Right cardiac atrium (tissue), 5 donors: ENCODE results near the gene MYOCD. TPM values are rescaled to one million over a fixed set of nuclear protein-coding genes. Genes with fewer than 3 reads are reported as not detected.
"Not testable (repeated sequence)": the region's sequence is repeated elsewhere in the genome, so short reads cannot be mapped to it uniquely, and the experiment has no call there.

Source experiments
- ATAC-seq, 2 donors: fragments of 200-7000 bp; cut with Tn5 transposase; one replicate each; pipeline versions ENCODE4 v1.8.0 to v1.9.1; 2020; ENCODE audit warnings: moderate library complexity in 2 of 2, mild to moderate bottlenecking in 1 of 2
- DNase-seq, 3 donors: peaks; one replicate each; pipeline ENCODE4 v3.0.0-alpha.2; 2020
- H3K27ac ChIP-seq: one replicate; pipeline ENCODE4 v1.5.1; 2013; ENCODE audit warnings: mild to moderate bottlenecking, low read length, control low read depth, moderate library complexity
- H3K27me3 ChIP-seq: one replicate; pipeline ENCODE4 v1.6.1; 2013; ENCODE audit not compliant: control insufficient read depth, insufficient read depth
- H3K4me1 ChIP-seq: one replicate; pipeline ENCODE4 v1.6.1; 2013; ENCODE audit warnings: low read length; ENCODE audit not compliant: control insufficient read depth, insufficient read depth
- H3K4me3 ChIP-seq: one replicate; pipeline ENCODE4 v1.5.1; 2013; ENCODE audit warnings: low read length, control low read depth
- H3K9me3 ChIP-seq: one replicate; pipeline ENCODE4 v1.6.1; 2013; ENCODE audit warnings: low read length; ENCODE audit not compliant: control insufficient read depth
- WGBS: extraction: QIAGEN DNeasy Blood & Tissue Kit; methylation state at CpG from one replicate; pipeline ENCODE4 v1.1.7; 2013; 5-methylcytosine and 5-hydroxymethylcytosine counted together
- intact Hi-C, 4 donors: fragments of 100-400 bp; cut with DNase I; formaldehyde crosslinking; loops; one replicate each; pipeline versions ENCODE4 v1.11.0 to v1.14.0; 2022 to 2023
- polyA plus RNA-seq: library from polyadenylated mRNA; stranded (reverse); fragments of 200-250 nt; gene quantifications from one replicate; pipeline ENCODE4 v1.2.3, GENCODE V29; 2013
- total RNA-seq, 4 donors: library from RNA; stranded (reverse); fragmentation: NEBNext Ultra II Directional; extraction: Animal tissue kit (Norgen Biotek cat#: 25700); gene quantifications; one replicate each; pipeline ENCODE4 v1.2.1, GENCODE V29; 2021
- donor health status: healthy with polysubstance abuse.
- donor health status: DM: no; HTN: yes; CAD: no.
- donor health status: DM: no; HTN: no; CAD: no.
- donor health status: DM: no; HTN: yes; CAD: no; lungs with severe emphysema.
- donor health status: DM: yes; HTN: yes; CAD: no.

MYOCD gene
- total and polyA plus RNA-seq, 5 donors = 12.9 to 65.3 (median 50.7) TPM

DNA sequence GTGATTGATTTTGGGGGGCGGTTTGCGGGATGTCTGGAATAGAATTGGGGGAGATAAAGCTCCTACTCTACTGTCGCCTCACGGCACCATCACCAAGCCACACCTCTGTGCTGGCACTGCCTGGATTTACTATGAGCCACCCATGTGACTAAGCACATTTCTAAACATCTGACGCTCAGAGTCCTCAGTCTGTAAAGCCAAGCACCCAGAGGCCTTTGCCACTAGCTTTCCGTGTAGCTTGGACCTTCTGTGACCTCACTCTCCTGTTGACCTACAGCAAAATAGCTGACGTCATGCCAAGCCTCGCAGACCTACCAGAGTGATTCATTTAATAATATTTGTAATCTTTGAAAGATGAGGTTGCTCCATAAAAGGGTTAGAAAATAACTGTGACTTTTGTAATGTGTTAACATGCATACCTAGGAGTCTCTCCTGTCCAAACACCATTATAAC, 38.5 kb upstream of the MYOCD start:
- Histone ChIP-seq H3K4me1 (no peaks in the 10 kb centered on the region), H3K9me3 (no peaks in the 10 kb centered on the region), H3K4me3 (no peak overlapping the region), H3K27me3 (no peaks in the 10 kb centered on the region), H3K27ac (no peak overlapping the region)
- DNase-seq = peak in 2 of 3 donors; percentile 10 to 46
- ATAC-seq = peak; percentile 41 to 66
- 56% methylated on average over 8 of the region's 8 CpGs for WGBS
- intact Hi-C loops = no loop called here

DNA sequence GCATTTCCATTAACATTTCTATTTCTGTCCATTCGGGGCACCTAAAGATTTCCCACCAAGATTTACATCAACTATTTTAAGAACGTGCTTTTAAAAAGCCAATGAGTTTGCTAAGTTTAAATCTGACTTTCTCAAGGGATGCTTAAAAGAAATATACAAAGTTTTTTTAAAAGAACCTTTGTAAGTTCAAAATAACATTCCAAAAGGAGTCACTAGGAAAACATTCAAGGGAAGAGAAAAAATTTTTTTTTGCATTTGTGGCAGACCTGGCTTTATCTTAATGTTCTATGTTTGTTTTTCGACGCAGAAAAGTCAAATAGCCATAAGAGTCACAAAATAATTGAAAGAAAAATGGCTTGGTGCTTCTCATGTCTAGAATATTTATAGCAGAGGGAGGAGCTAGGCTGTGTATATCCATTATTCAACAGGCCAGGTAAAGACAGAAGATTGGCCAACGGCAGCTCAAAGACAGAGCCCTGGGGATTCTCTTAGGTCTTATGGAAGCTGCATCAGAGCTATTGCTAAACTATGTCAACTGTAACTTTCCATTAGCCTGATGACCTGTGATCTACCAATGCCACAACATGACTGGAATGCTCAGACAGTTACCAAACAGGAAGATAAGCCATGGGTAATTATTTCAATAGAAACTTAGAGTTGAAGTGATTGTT, 37.8 kb upstream of the MYOCD start:
- WGBS = 66% methylated on average over 5 of the region's 5 CpGs
- Histone ChIP-seq H3K4me1 (no peaks in the 10 kb centered on the region), H3K27ac (no peak overlapping the region), H3K9me3 (no peaks in the 10 kb centered on the region), H3K27me3 (no peaks in the 10 kb centered on the region), H3K4me3 (no peak overlapping the region)
- DNase-seq = no peak
- intact Hi-C loops = no loop called here
- ATAC-seq = no peak

DNA sequence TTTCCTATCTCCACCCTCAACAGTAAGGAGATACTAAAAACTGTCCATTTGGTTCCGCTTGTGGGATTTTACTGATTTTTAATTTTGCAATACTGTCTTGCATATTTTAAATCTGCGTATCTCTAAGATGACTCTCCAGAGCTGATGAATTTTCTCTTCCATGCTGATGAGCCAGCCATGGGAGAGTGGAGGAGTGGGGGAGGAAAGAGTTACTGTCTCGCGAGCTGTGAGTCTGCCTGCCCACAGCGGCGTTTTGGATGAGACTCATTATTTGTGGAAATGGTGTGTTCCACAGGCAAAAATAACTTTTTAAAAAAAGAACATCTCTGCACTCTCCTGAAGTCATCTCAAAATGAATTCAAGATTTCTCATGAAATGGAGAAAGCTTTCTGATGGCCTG, 34.6 kb upstream of the MYOCD start:
- Histone ChIP-seq H3K4me3 (no peak overlapping the region), H3K27ac (no peak overlapping the region), H3K9me3 (no peaks in the 10 kb centered on the region), H3K27me3 (no peaks in the 10 kb centered on the region), H3K4me1 (no peaks in the 10 kb centered on the region)
- intact Hi-C loops = loop anchor here in 1 of 4 donors (10.0 kb wide), 1 partner anchor 76 kb away; no protein-coding TSS in a partner anchor
- no peak for DNase-seq
- WGBS = 41% methylated on average over 6 of the region's 6 CpGs
- ATAC-seq = no peak

DNA sequence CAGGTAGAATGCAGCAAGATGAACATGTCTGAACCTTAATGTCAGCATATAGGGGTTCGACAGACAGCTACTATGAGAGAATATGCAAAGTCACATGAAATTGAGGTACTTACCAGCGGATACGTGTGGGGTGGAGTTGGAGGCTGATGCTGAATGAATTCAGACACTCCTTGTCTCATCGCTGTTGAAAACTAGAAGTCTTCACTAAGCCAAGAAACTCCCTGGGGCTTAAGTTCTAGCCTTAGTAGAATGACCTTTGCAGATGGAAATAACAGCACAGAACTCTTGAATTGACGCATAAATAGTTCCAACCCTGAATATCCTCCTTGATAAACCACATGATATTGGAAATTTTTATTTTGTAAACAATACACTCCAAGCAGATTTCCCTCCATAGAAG, 32.9 kb upstream of the MYOCD start:
- H3K27me3 ChIP-seq = no peaks in the 10 kb centered on the region
- intact Hi-C loops = loop anchor here in 1 of 4 donors (10.0 kb wide), 1 partner anchor 78 kb away; no protein-coding TSS in a partner anchor
- no peak overlapping the region for H3K27ac ChIP-seq
- 81% methylated on average over 5 of the region's 5 CpGs for WGBS
- DNase-seq = no peak
- no peak for ATAC-seq
- H3K9me3 ChIP-seq = no peaks in the 10 kb centered on the region
- H3K4me3 ChIP-seq = no peak overlapping the region
- H3K4me1 ChIP-seq = no peaks in the 10 kb centered on the region

DNA sequence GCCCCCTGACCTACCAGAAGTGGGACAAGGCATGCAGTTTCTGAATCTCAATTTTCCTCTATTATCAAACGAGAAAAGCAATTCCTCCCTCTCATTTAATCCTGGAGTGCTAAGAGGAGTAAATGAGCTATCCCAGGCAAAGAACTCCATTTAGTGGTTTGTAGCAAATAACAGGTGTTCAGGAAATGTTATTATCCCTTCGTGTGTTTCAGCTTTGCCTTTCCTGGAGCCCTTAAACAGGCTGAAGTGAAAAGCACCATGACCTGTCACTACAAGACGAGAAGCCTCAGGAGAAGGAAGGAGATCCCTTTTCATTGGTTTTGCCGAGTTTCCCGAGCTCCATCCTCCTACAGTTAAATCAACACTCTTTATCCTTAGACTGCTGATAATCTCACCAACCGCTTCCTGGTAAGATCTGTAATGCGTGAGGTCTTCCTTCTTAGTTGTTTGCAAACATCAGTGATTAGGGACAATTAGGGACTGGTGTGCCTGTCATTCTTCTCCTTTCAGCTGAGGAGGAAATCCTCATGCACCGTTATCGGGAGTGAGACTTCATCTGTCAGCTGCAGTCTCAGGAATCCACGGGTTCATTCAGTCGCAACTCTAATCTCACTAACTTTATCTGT, 30.8 kb upstream of the MYOCD start:
- Histone ChIP-seq H3K4me1 (no peaks in the 10 kb centered on the region), H3K4me3 (no peak overlapping the region), H3K27me3 (no peaks in the 10 kb centered on the region), H3K9me3 (no peaks in the 10 kb centered on the region), H3K27ac (peak overlapping the region; percentile 4)
- WGBS = 9% methylated on average over 11 of the region's 11 CpGs
- no peak for DNase-seq
- ATAC-seq = no peak
- intact Hi-C loops = loop anchor here in 1 of 4 donors (10.0 kb wide), 1 partner anchor 80 kb away; no protein-coding TSS in a partner anchor

DNA sequence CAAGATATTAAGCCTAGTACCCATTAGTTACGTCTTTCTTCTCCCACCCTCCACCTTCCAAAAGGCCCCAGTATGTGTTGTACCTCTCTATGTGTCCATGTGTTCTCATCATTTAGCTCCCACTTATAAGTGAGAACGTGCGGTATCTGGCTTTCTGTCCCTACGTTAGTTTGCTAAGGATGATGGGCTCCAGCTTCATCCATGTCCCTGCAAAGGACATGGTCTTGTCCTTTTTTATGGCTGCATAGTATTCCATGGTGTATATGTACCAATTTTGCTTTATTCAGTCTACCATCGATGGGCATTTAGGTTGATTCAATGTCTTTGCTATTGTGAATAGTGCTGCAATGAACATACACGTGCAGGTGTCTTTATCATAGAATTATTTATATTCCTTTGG, 29.7 kb upstream of the MYOCD start:
- 81% methylated on average over 6 of the region's 6 CpGs for WGBS
- DNase-seq = not testable (repeated sequence)

DNA sequence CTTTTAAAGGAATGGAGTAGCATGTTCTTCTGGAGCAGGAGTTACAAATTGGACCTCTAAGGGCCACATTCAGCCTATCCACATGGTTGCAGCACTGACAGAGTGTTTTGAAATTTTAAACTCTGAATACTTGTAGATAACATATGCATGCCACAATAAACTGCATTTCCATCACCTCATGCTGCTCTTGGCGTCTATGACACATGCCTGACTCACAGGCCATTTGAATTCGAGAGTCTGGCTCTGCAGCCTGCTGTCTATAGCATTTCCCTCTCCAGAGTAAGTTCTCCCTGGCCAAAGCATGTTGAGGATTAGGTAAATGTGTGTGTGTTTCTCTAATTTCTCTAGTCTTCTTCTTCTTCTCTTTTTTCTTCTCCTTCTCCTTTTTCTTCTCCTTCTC, 28.7 kb upstream of the MYOCD start:
- WGBS = 23% methylated on average over 2 of the region's 2 CpGs
- no peak overlapping the region for H3K27ac ChIP-seq
- ATAC-seq (no peak), DNase-seq (no peak)
- no peaks in the 10 kb centered on the region for H3K27me3 ChIP-seq
- H3K4me1 ChIP-seq = no peaks in the 10 kb centered on the region
- intact Hi-C loops = loop anchor here in 1 of 4 donors (10.0 kb wide), 1 partner anchor 82 kb away; no protein-coding TSS in a partner anchor
- H3K4me3 ChIP-seq = no peak overlapping the region
- no peaks in the 10 kb centered on the region for H3K9me3 ChIP-seq

More for the DNA sequence above, 29.7 kb upstream of the MYOCD start:
- H3K27me3 ChIP-seq, H3K4me1 ChIP-seq, H3K27ac ChIP-seq, ATAC-seq, H3K4me3 ChIP-seq, H3K9me3 ChIP-seq: not testable (repeated sequence)
- intact Hi-C loops = loop anchor here in 1 of 4 donors (10.0 kb wide), 1 partner anchor 81 kb away; no protein-coding TSS in a partner anchor

DNA sequence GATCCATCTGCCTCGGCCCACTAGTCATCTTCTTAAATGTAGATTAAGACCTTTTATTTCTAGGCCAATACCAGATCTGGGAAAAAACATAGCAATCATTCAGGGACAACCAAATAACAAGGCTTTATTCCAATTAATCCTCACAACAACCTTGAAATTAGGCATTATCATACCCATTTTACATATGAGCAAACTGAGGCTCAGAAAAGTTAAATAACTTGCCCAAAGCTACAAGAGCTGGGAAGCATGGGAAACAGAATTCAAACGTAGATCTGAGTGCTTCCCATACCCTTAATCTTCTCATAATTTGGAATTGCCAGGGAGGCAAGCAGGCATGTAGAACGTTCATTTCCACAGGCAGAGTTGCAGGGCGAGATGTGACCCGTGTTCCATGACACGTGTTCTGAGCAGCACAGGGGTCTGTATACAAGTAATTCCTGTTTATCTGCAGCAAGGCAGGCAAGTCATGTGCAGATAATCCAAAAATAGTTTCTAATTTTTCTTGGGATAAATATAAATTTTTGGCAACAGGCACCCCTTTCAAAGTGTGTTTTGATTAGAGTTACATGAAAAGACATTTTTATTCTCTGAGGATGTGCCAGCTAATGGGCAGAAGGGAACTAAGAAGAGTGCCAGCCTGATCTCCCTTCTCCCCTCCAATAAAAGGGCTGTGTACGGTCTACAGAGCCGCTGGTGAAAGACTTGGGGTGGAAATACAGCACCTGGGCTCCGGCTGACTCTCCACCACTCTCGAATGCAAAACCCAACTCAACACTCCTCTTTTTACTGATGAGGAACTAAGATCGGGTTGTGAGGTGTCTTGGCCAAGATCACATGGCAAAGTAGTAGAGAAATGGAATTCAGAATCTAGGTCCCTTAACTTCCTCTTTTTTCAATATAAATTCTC, 27.7 kb upstream of the MYOCD start:
- Histone ChIP-seq H3K9me3 (no peaks in the 10 kb centered on the region), H3K4me1 (no peaks in the 10 kb centered on the region), H3K27ac (peak overlapping the region; percentile 27), H3K4me3 (no peak overlapping the region), H3K27me3 (no peaks in the 10 kb centered on the region)
- intact Hi-C loops = loop anchor here in 1 of 4 donors (10.0 kb wide), 1 partner anchor 83 kb away; no protein-coding TSS in a partner anchor
- WGBS = 62% methylated on average over 11 of the region's 11 CpGs
- DNase-seq = no peak
- ATAC-seq = no peak

DNA sequence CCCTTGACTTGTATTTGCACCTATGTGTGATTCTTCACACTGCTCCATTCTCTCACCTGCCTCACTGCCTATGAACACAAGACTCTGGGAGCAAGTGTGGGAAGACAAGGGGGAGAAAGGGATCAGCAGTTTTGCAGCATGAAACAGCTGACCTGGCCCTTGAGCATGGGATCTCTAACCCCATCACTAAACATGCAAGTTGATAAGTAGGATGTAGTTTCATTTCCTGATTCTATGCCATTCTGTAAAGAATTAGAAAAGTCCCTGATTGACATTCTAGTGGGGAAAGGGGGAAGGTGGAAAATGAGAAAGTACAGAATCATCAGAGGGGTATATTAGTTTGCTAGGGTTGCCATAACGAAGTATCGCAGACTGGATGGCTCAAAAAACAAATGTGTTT, 25.3 kb upstream of the MYOCD start:
- no peak for DNase-seq
- Histone ChIP-seq H3K27me3 (no peaks in the 10 kb centered on the region), H3K9me3 (no peaks in the 10 kb centered on the region), H3K4me1 (no peaks in the 10 kb centered on the region), H3K4me3 (no peak overlapping the region), H3K27ac (no peak overlapping the region)
- 92% methylated on average over 2 of the region's 2 CpGs for WGBS
- no peak for ATAC-seq
- intact Hi-C loops = no loop called here

DNA sequence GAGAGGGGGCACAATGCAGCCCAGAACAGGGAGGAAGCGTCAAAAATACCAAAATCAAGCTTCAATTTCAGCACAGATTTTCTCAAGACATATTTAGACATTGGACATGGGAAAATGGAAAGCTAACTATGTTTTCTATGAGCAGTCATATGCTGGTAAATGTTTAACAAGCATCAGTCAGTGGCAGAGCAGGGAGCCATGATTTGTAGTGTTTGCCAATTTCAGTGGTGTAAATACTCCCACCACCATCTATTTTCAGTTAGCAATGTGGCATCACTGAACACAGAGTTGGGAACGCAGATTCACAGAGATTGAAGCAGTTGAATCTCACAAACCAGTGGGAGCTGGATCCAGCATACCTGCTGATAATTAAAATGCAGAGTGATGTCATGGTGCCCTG, 24.6 kb upstream of the MYOCD start:
- Histone ChIP-seq H3K27ac (no peak overlapping the region), H3K27me3 (no peaks in the 10 kb centered on the region), H3K9me3 (no peaks in the 10 kb centered on the region), H3K4me3 (no peak overlapping the region), H3K4me1 (no peaks in the 10 kb centered on the region)
- 82% methylated on average over 2 of the region's 2 CpGs for WGBS
- intact Hi-C loops = no loop called here
- no peak for ATAC-seq
- no peak for DNase-seq
